HEK293 (cell line): ENCODE measurements around the gene PLEKHM1.

Experiments used
- CTCF ChIA-PET: fragments of 350-600 bp; formaldehyde crosslinking; extraction: SDS; loops from one replicate; lab custom pipeline; 2021; ENCODE audit warnings: antibody characterized with exemption; lab: Yijun Ruan, JAX
- POLR2A ChIA-PET: fragments of 300-600 bp; formaldehyde crosslinking; extraction: SDS; loops from one replicate; lab custom pipeline; 2020; ENCODE audit warnings: antibody characterized with exemption, inconsistent platforms; lab: Yijun Ruan, JAX
- H3K27ac ChIP-seq: fragments of 200-500 bp; sonication (Bioruptor generic); 2 replicates; pipeline ENCODE4 v1.5.1; 2014; ENCODE audit warnings: low read depth, low read length, control low read depth, inconsistent platforms; ENCODE audit errors: extremely low read depth
- H3K36me3 ChIP-seq, 2 experiments: fragments of 200-500 bp in 1 of 2; sonication (Bioruptor generic) in 1 of 2; 1 replicate in 1 of 2; 2 replicates in 1 of 2; pipeline ENCODE4 v1.5.1; 2014 to 2017; ENCODE audit warnings: inconsistent platforms in 2 of 2, low read length in 2 of 2; ENCODE audit not compliant: control insufficient read depth in 2 of 2, insufficient read depth in 1 of 2
- H3K4me1 ChIP-seq: fragments of 200-500 bp; sonication (Bioruptor generic); 2 replicates; pipeline ENCODE4 v1.5.1; 2014; ENCODE audit warnings: mild to moderate bottlenecking, low read length, inconsistent platforms; ENCODE audit not compliant: control insufficient read depth, insufficient read depth
- H3K4me3 ChIP-seq: 2 replicates; pipeline ENCODE4 v1.5.1; 2011; ENCODE audit warnings: low read depth, mild to moderate bottlenecking, control low read depth, low read length, moderate library complexity
- H3K9me3 ChIP-seq: fragments of 200-500 bp; sonication (Bioruptor generic); 2 replicates; pipeline ENCODE4 v1.5.1; 2014; ENCODE audit warnings: low read depth, low read length, inconsistent platforms; ENCODE audit not compliant: control insufficient read depth, insufficient read depth
- KLF10 ChIP-seq: fragments of 450-650 bp; IDR thresholded peaks from 2 replicates; pipeline ENCODE4 v1.5.1; 2018; ENCODE audit warnings: missing biosample characterization, mild to moderate bottlenecking, missing genetic modification characterization
- SCRT1 ChIP-seq: fragments of 450-650 bp; formaldehyde crosslinking; IDR thresholded peaks from 2 replicates; pipeline ENCODE4 v1.5.1; 2016; ENCODE audit warnings: missing biosample characterization, missing genetic modification characterization, borderline replicate concordance
- SCRT2 ChIP-seq: fragments of 450-650 bp; formaldehyde crosslinking; IDR thresholded peaks from 2 replicates; pipeline ENCODE4 v1.5.1; 2016; ENCODE audit warnings: missing biosample characterization, missing genetic modification characterization
- ZNF10 ChIP-seq: fragments of 450-650 bp; formaldehyde crosslinking; IDR thresholded peaks from 2 replicates; pipeline ENCODE4 v1.5.1; 2017; ENCODE audit warnings: missing biosample characterization, missing genetic modification characterization
- ZNF132 ChIP-seq: fragments of 450-650 bp; formaldehyde crosslinking; IDR thresholded peaks from 2 replicates; pipeline ENCODE4 v1.5.1; 2017; ENCODE audit warnings: missing biosample characterization, missing genetic modification characterization, borderline replicate concordance
- ZNF19 ChIP-seq: fragments of 450-650 bp; formaldehyde crosslinking; IDR thresholded peaks from 2 replicates; pipeline ENCODE4; 2016; ENCODE audit warnings: missing biosample characterization, missing genetic modification characterization, low read depth
- ZNF292 ChIP-seq: fragments of 450-650 bp; formaldehyde crosslinking; IDR thresholded peaks from 2 replicates; pipeline ENCODE4 v1.5.1; 2016; ENCODE audit warnings: low read depth, missing biosample characterization, missing genetic modification characterization, borderline replicate concordance
- ZNF514 ChIP-seq: fragments of 450-650 bp; formaldehyde crosslinking; IDR thresholded peaks from 2 replicates; pipeline ENCODE4 v1.5.1; 2016; ENCODE audit warnings: missing biosample characterization, missing genetic modification characterization
- ZNF530 ChIP-seq: fragments of 450-650 bp; formaldehyde crosslinking; IDR thresholded peaks from 2 replicates; pipeline ENCODE4 v1.5.1; 2016; ENCODE audit warnings: low read depth, missing biosample characterization, missing genetic modification characterization
- ZNF596 ChIP-seq: fragments of 450-650 bp; IDR thresholded peaks from 2 replicates; pipeline ENCODE4 v1.5.0; 2018; ENCODE audit warnings: missing biosample characterization, mild to moderate bottlenecking, missing genetic modification characterization, moderate library complexity
- ZNF776 ChIP-seq: fragments of 450-650 bp; formaldehyde crosslinking; IDR thresholded peaks from 2 replicates; pipeline ENCODE4 v1.5.0; 2017; ENCODE audit warnings: missing biosample characterization, missing genetic modification characterization, borderline replicate concordance
- TF ChIP-seq, protein P1 (sequence below): fragments of 450-650 bp; formaldehyde crosslinking; IDR thresholded peaks from 2 replicates; pipeline ENCODE4 v1.5.1; 2016; ENCODE audit warnings: missing biosample characterization, missing genetic modification characterization
- TF ChIP-seq, protein P2 (sequence below): fragments of 450-650 bp; formaldehyde crosslinking; IDR thresholded peaks from 2 replicates; pipeline ENCODE4 v1.5.0; 2017; ENCODE audit warnings: missing biosample characterization, missing genetic modification characterization, borderline replicate concordance
- TF ChIP-seq, protein P3 (sequence below): fragments of 450-650 bp; formaldehyde crosslinking; optimal IDR thresholded peaks from 2 replicates; pipeline ENCODE3; 2016; ENCODE audit warnings: missing biosample characterization, mild to moderate bottlenecking, missing genetic modification characterization
- TF ChIP-seq, protein P4 (sequence below): fragments of 450-650 bp; formaldehyde crosslinking; IDR thresholded peaks from 2 replicates; pipeline ENCODE4 v1.5.1; 2016; ENCODE audit warnings: missing biosample characterization, missing genetic modification characterization
- TF ChIP-seq, protein P5 (sequence below): fragments of 450-650 bp; formaldehyde crosslinking; IDR thresholded peaks from 2 replicates; pipeline ENCODE4 v1.5.1; 2016; ENCODE audit warnings: missing biosample characterization, missing genetic modification characterization
- TF ChIP-seq, protein P6 (sequence below): fragments of 450-650 bp; formaldehyde crosslinking; IDR thresholded peaks from 2 replicates; pipeline ENCODE4 v1.5.1; 2016; ENCODE audit warnings: missing biosample characterization, missing genetic modification characterization
- TF ChIP-seq, protein P7 (sequence below): fragments of 450-650 bp; formaldehyde crosslinking; IDR thresholded peaks from 2 replicates; pipeline ENCODE4; 2016; ENCODE audit warnings: missing biosample characterization, missing genetic modification characterization

Gene PLEKHM1

DNA sequence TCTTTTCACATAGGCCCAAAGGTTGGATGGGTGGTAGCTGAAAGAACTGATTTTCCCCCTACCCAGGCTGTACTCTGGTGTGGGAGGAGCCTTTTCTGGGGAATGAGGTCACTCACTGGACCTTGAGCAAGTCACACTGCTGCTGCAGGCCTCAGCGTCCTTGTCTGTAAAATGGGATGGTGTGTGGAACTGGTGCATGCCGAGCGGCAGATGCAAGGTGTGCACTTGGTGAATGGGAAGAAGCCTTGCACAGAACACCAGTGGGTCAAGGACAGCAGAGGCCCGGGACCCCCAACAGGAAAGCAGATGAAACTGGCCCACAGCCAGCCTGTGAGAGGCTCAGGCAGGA, 96.0 kb downstream of the PLEKHM1 start (continued):
- TF ChIP-seq, protein P1, sequence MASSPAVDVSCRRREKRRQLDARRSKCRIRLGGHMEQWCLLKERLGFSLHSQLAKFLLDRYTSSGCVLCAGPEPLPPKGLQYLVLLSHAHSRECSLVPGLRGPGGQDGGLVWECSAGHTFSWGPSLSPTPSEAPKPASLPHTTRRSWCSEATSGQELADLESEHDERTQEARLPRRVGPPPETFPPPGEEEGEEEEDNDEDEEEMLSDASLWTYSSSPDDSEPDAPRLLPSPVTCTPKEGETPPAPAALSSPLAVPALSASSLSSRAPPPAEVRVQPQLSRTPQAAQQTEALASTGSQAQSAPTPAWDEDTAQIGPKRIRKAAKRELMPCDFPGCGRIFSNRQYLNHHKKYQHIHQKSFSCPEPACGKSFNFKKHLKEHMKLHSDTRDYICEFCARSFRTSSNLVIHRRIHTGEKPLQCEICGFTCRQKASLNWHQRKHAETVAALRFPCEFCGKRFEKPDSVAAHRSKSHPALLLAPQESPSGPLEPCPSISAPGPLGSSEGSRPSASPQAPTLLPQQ: no peak
- TF ChIP-seq SCRT1: no peak
- TF ChIP-seq, protein P2, sequence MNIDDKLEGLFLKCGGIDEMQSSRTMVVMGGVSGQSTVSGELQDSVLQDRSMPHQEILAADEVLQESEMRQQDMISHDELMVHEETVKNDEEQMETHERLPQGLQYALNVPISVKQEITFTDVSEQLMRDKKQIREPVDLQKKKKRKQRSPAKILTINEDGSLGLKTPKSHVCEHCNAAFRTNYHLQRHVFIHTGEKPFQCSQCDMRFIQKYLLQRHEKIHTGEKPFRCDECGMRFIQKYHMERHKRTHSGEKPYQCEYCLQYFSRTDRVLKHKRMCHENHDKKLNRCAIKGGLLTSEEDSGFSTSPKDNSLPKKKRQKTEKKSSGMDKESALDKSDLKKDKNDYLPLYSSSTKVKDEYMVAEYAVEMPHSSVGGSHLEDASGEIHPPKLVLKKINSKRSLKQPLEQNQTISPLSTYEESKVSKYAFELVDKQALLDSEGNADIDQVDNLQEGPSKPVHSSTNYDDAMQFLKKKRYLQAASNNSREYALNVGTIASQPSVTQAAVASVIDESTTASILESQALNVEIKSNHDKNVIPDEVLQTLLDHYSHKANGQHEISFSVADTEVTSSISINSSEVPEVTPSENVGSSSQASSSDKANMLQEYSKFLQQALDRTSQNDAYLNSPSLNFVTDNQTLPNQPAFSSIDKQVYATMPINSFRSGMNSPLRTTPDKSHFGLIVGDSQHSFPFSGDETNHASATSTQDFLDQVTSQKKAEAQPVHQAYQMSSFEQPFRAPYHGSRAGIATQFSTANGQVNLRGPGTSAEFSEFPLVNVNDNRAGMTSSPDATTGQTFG (tag by site-specific recombination): no peak
- TF ChIP-seq ZNF530 (tag by site-specific recombination): no peak
- no peak for TF ChIP-seq KLF10
- no peak for TF ChIP-seq ZNF132 (tag by site-specific recombination)
- TF ChIP-seq, protein P3, sequence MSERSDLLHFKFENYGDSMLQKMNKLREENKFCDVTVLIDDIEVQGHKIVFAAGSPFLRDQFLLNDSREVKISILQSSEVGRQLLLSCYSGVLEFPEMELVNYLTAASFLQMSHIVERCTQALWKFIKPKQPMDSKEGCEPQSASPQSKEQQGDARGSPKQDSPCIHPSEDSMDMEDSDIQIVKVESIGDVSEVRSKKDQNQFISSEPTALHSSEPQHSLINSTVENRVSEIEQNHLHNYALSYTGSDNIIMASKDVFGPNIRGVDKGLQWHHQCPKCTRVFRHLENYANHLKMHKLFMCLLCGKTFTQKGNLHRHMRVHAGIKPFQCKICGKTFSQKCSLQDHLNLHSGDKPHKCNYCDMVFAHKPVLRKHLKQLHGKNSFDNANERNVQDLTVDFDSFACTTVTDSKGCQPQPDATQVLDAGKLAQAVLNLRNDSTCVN (tag by site-specific recombination): no peak

DNA sequence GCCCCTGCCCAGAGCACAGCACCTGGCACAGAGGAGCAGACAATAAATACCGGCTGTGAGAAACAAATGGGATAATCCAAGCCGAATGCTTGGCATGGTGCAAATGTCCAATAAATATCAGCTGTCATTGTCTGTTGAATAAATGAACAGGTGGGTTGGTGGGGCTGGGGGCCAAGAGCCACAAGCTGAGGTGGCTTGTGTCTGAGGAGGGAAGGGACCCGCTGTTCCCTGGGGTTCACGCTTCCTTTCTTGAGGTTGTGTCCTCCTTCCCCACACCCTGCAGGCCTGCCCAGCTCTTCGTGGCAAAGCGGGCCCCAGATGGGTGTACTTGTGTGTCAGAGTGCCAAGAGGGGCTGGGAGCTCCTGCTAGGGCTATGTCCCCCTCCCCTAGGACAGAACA, 96.4 kb downstream of the PLEKHM1 start:
- ChIA-PET CTCF (interaction anchor here (0.5 to 20.6 kb wide), 17 partner anchors 8 to 243 kb away, joined by 3 to 357 read pairs (median 3); no protein-coding TSS in a partner anchor), POLR2A (interaction anchor here (0.7 kb wide), 1 partner anchor 128 kb away, joined by 3 read pairs; no protein-coding TSS in a partner anchor)
- TF ChIP-seq ZNF10 (tag by site-specific recombination) (no peak), ZNF596 (no peak), ZNF292 (tag by site-specific recombination) (no peak), ZNF514 (tag by site-specific recombination) (no peak), ZNF19 (no peak), ZNF776 (no peak), SCRT2 (no peak)
- TF ChIP-seq, protein P4, sequence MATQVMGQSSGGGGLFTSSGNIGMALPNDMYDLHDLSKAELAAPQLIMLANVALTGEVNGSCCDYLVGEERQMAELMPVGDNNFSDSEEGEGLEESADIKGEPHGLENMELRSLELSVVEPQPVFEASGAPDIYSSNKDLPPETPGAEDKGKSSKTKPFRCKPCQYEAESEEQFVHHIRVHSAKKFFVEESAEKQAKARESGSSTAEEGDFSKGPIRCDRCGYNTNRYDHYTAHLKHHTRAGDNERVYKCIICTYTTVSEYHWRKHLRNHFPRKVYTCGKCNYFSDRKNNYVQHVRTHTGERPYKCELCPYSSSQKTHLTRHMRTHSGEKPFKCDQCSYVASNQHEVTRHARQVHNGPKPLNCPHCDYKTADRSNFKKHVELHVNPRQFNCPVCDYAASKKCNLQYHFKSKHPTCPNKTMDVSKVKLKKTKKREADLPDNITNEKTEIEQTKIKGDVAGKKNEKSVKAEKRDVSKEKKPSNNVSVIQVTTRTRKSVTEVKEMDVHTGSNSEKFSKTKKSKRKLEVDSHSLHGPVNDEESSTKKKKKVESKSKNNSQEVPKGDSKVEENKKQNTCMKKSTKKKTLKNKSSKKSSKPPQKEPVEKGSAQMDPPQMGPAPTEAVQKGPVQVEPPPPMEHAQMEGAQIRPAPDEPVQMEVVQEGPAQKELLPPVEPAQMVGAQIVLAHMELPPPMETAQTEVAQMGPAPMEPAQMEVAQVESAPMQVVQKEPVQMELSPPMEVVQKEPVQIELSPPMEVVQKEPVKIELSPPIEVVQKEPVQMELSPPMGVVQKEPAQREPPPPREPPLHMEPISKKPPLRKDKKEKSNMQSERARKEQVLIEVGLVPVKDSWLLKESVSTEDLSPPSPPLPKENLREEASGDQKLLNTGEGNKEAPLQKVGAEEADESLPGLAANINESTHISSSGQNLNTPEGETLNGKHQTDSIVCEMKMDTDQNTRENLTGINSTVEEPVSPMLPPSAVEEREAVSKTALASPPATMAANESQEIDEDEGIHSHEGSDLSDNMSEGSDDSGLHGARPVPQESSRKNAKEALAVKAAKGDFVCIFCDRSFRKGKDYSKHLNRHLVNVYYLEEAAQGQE (tag by site-specific recombination): no peak
- TF ChIP-seq, protein P5, sequence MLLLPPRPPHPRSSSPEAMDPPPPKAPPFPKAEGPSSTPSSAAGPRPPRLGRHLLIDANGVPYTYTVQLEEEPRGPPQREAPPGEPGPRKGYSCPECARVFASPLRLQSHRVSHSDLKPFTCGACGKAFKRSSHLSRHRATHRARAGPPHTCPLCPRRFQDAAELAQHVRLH: no peak
- TF ChIP-seq, protein P6, sequence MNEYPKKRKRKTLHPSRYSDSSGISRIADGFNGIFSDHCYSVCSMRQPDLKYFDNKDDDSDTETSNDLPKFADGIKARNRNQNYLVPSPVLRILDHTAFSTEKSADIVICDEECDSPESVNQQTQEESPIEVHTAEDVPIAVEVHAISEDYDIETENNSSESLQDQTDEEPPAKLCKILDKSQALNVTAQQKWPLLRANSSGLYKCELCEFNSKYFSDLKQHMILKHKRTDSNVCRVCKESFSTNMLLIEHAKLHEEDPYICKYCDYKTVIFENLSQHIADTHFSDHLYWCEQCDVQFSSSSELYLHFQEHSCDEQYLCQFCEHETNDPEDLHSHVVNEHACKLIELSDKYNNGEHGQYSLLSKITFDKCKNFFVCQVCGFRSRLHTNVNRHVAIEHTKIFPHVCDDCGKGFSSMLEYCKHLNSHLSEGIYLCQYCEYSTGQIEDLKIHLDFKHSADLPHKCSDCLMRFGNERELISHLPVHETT (tag by site-specific recombination): no peak
- TF ChIP-seq, protein P7, sequence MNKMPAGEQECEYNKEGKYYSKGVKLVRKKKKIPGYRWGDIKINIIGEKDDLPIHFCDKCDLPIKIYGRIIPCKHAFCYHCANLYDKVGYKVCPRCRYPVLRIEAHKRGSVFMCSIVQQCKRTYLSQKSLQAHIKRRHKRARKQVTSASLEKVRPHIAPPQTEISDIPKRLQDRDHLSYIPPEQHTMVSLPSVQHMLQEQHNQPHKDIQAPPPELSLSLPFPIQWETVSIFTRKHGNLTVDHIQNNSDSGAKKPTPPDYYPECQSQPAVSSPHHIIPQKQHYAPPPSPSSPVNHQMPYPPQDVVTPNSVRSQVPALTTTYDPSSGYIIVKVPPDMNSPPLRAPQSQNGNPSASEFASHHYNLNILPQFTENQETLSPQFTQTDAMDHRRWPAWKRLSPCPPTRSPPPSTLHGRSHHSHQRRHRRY (tag by site-specific recombination): no peak

More for the DNA sequence above, 96.4 kb downstream of the PLEKHM1 start:
- no peak overlapping the region for H3K27ac ChIP-seq
- no peak overlapping the region for H3K4me3 ChIP-seq
- H3K9me3 ChIP-seq: no peaks in the 10 kb centered on the region
- H3K4me1 ChIP-seq: no peaks in the 10 kb centered on the region
- peaks cover 0 to 45% of the 10 kb centered on the region in 2 experiments; a peak in 1 of 3 replicates for H3K36me3 ChIP-seq
